ENCODE data around the gene VAV2.

Gene VAV2

GRCh38 chr9:133888048-133888808 lies 103.9 kb downstream of the VAV2 start:
- no peak for DNase-seq

GRCh38 chr9:133887540-133888047 lies 104.5 kb downstream of the VAV2 start:
- no peak for DNase-seq

GRCh38 chr9:133886563-133887501 lies 105.3 kb downstream of the VAV2 start:
- no peak for DNase-seq

- no peak for DNase-seq
Measured at GRCh38 chr9:133884907-133885744, 107.0 kb downstream of the VAV2 start.

DNA sequence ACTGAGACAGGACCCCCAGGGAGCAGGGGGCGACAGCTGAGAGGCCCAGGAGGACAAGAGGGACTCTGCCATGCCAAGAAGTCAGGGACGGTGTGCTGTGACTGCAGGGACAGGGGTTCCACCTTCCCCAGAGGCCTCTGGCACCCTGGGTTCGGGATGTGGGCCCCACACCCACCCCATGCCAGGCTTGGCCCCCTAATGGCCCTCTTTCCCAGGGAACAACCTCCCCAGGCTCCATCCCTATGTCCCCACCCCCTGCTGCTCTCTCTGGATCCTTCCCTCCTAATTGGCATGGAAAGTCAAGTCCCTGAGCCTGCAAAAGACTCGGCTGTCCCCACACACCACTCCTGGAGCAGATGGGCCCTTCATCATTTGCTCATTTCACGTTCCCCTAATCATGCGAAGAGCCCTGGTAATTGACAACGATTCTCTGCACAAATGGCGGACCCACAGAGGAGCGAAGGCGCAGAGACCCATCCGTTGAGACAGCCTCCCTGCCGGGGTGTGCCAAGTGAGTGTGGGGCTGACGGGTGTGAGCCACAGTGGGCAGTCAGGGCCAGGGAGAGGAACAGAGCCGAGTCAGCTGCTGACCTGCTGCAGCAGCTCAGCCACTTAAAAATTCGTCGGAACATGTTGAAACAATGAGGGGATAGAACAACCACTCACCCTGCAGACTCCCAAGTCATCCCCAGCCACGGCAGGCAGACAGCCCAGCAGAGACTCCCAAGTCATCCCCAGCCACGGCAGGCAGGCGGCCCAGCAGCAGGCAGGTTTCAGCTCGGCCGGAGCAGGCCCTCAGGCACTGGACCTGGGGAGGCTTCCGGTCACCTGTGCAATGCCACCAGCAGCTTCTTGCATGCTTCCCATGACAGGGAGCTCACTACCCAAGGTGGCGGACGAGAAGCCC lies 109.0 kb downstream of the VAV2 start:
- no peak for DNase-seq

- DNase-seq, result no peak
Measured at GRCh38 chr9:133881671-133882381, 110.3 kb downstream of the VAV2 start.

GRCh38 chr9:133880851-133881661 lies 111.1 kb downstream of the VAV2 start:
- DNase-seq, result no peak

DNA sequence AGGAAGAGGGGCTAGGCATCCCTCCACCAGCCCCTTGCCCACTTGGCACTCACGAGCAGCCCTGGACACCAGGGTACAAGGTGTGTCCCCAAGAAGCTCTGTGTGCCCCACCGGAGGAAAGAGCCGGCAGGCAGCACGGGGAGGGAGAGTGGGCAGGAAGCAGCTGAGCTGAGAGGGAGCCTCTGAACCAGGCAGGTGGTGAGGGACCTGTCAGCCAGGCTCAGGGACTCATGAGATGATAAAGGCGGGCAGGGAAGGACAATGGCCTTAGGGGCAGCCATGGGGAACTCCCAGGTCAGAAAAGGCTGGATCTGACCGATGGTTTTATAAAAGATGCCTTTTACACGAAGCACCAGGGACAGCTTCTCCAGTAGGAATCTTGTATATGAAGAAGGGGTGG lies 112.0 kb downstream of the VAV2 start:
- DNase-seq, result no peak

DNA sequence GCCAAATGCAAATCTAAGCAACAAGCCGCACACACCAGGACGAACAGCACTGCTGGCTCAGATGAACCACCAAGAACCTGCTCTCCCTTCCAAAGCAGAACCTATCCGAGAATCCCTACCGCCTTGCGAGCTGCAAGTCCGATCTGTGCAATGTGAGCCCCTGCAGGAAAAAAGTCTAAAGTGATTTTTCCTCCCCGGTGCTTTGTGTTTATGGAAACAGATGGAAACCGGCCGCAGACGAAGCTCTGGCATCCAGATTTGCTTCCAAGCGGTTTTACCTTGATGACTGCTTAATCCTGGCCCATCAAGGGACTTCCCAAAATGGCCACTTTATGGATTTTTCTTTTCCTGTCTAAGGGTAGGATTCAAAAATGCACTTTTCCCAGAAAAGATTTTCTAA lies 112.5 kb downstream of the VAV2 start:
- no peak for DNase-seq

GRCh38 chr9:133878402-133878801 lies 113.7 kb downstream of the VAV2 start:
- DNase-seq, result no peak

DNA sequence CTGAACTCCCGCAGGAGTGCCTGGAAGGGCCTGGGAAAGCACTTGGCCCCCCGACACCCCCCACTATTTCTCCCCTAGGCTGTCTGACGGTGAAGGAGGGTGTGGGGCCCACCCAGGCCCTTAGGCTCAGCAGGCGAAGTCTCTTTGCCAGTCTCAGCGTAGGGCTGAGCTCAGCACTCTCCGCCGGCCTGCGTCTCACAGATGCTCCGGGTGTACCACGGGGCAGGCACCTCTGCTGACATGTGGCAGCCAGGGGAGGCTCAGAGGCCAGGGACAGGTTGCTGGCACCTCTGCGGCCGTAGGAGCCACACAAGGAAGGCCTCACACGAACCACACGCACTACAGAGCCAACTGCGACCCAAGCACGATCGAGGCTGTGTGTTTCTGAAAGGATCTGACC lies 114.2 kb downstream of the VAV2 start:
- no peak for DNase-seq

DNA sequence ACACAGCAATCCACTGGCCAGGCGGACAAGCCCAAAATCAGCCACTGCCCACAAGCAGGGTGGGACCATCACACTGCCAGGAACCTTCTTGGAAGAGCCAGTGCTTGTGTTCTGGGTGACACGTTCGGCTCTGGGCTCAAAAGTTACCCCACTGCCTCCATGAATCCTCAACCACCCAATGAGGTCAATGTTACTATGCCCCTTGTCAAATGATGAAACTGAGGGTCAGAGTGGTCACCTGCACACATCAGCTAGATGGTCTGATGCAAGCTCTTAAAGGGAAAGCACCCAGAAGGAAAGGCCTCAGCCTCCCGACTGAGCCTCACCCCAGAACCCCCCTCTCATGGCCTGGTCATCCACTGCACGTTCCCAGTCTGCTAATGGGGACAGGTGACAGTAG lies 114.8 kb downstream of the VAV2 start:
- DNase-seq, result no peak

DNA sequence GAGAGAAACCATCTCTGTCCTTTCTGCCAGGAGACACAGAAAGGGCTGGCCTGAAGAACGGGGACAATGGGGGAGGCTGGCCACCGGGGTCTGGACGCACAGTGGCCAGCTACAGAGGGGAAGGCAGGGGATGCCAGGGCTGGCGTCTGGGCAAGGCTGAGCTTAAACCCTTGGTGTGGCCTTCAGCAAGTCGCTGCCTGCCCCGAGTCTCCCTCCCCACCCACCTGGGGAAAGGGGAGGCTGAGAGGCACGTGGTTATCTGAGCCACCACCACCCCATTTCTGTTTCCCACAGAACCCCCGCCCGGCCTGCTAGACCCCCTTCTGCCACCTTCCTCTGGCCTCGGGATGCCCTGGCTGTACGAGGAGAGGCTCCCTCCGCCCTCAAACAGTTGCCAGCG lies 115.3 kb downstream of the VAV2 start:
- DNase-seq, result no peak

DNA sequence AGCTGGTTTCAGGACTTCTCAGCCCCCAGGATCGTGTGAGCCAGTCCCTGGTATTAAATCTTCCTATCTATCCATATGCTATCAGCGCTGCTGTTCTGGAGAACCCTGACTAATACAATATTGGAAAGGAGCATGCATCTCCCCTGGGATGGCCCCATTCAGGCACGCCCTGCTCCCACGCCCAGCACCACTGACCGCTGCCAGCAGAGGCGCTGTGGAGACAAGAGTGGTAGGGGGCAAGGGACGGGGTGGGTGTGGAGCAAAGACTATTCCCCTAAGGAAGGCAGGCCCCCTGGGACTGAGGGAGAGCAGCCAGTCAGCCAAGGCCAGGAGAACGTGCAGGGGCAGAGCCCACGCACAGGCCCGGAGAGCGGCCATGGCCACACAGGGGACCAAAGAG lies 116.0 kb downstream of the VAV2 start:
- no peak for DNase-seq

DNA sequence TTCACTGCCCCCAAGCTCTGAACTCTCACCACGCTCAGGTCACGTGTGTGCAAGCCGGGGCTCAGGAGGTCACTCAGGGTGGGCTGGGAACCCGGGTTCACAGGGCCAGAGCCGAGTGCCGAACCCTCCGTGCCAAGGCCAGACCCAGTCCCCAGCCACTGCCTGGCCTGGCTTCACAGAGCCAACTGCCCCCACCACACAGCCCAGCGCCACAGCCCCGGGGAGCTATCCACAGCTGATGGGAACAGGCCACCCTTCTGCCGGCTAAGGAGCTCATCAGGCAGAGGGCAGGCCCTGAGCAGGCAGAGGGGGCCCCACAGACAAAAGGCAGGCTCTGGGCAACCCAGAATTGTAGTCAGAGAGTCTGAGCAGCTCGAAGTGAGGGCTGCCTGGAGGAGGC lies 117.0 kb downstream of the VAV2 start:
- no peak for DNase-seq

- no peak for DNase-seq
Measured at GRCh38 chr9:133874659-133875058, 117.5 kb downstream of the VAV2 start.

- DNase-seq, result no peak
Measured at GRCh38 chr9:133874060-133874657, 118.0 kb downstream of the VAV2 start.

- no peak for DNase-seq
Measured at GRCh38 chr9:133873461-133873891, 118.6 kb downstream of the VAV2 start.

DNA sequence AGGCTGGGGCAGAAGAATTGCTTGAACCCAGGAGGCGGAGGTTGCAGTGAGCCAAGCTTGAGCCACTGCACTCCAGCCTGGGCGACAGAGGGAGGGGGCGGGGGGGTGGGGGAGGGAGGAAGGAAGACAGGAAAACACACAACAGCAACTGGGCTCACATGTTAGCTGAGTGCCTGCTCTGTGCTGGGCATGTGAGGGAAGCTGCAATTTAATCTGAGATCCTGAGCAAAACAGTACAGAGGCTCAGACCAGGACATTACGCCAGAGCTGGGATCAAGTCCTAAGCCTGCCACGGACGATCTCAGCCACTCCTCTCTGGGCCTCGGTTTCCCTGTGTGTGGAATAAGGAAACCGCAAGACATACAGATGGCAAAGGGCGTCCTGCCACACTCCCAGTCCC lies 119.1 kb downstream of the VAV2 start:
- DNase-seq, result no peak

Data from hematopoietic multipotent progenitor cell treated with erythropoietin and hydrocortisone succinate and interleukin-3 and kit ligand, for 4 days (in vitro differentiated cells).